HepG2 (cell line): ENCODE data around the gene FGD3. TPM values are rescaled to one million over a fixed set of nuclear protein-coding genes. Genes with fewer than 3 reads are reported as not detected.

ENCODE experiments used
- ATAC-seq: fragments of 200-7000 bp; cut with Tn5 transposase; 3 replicates; pipeline ENCODE4 v1.9.1; 2020; ENCODE audit warnings: mild to moderate bottlenecking, moderate library complexity
- BruUV-seq: library from RNA; stranded (reverse); fragments of 400-500 nt; replicated peaks from 2 replicates; lab custom pipeline; 2021; lab: Mats Ljungman, UMichigan
- CTCF ChIA-PET: fragments of 300-600 bp; formaldehyde crosslinking; extraction: SDS; loops from one replicate; lab custom pipeline; 2021; ENCODE audit warnings: low total read pairs, inconsistent platforms, low intra/inter-chr PET ratio; lab: Yijun Ruan, JAX
- POLR2A ChIA-PET: fragments of 350-600 bp; sonication (Branson Sonifier 250); formaldehyde crosslinking; loops from one replicate; lab custom pipeline; 2020; ENCODE audit warnings: antibody characterized with exemption, inconsistent platforms; lab: Yijun Ruan, JAX
- DNase-seq: peaks from one replicate; pipeline ENCODE4 v3.0.0-alpha.2; 2015; ENCODE audit warnings: low spot score
- FAIRE-seq: peaks from 3 replicates; lab custom pipeline; 2011; peaks lifted over from hg19 to GRCh38; lab: Jason Lieb, UNC
- H2AFZ ChIP-seq: one replicate; pipeline ENCODE4 v1.6.1; 2011; ENCODE audit warnings: low read length, inconsistent platforms
- H3K27ac ChIP-seq: fragments of 300-600 bp; 3 replicates; pipeline ENCODE4 v1.8.0; 2011; ENCODE audit warnings: mixed run types, mild to moderate bottlenecking, mixed read lengths, low read length, inconsistent platforms; ENCODE audit not compliant: insufficient read depth; ENCODE audit errors: extremely low read length
- H3K27me3 ChIP-seq, 2 experiments: fragments of 200-600 bp in 1 of 2; 2 replicates in 1 of 2; 3 replicates in 1 of 2; pipeline versions ENCODE4 v1.6.0 to v1.8.0; 2011; ENCODE audit warnings: low read length in 2 of 2, mild to moderate bottlenecking in 2 of 2, moderate library complexity in 2 of 2, inconsistent platforms in 1 of 2; ENCODE audit not compliant: insufficient read depth in 2 of 2, control insufficient read depth in 1 of 2
- H3K36me3 ChIP-seq, 2 experiments: fragments of 200-600 bp in 1 of 2; replicated peaks in 1 of 2; 2 replicates in 1 of 2; 3 replicates in 1 of 2; pipeline versions ENCODE4 v1.5.1 to v1.8.0; 2011; ENCODE audit warnings: low read length in 2 of 2, inconsistent platforms in 1 of 2; ENCODE audit not compliant: insufficient read depth in 2 of 2, control insufficient read depth in 1 of 2
- H3K4me1 ChIP-seq: 2 replicates; pipeline ENCODE4 v1.5.1; 2012; ENCODE audit warnings: low read length, inconsistent platforms; ENCODE audit not compliant: insufficient read depth
- H3K4me2 ChIP-seq: 2 replicates; pipeline ENCODE4 v1.6.0; 2011; ENCODE audit warnings: low read depth, low read length, inconsistent platforms
- H3K4me3 ChIP-seq, 3 experiments: fragments of 200-600 bp in 1 of 3; sonication (generic), shearing (Covaris generic) in 1 of 3; replicated peaks in 1 of 3; 2 replicates each; pipeline ENCODE4 v1.5.1; 2011 to 2016; ENCODE audit warnings: low read length in 3 of 3, inconsistent platforms in 2 of 3, low read depth in 2 of 3, mild to moderate bottlenecking in 2 of 3, control low read depth in 1 of 3, mixed read lengths in 1 of 3; ENCODE audit not compliant: insufficient read depth in 1 of 3
- H3K79me2 ChIP-seq: one replicate; pipeline ENCODE4 v1.6.1; 2011; ENCODE audit warnings: low read length, inconsistent platforms; ENCODE audit not compliant: insufficient read depth
- H3K9ac ChIP-seq: 2 replicates; pipeline ENCODE4 v1.6.0; 2011; ENCODE audit warnings: mild to moderate bottlenecking, low read depth, low read length, inconsistent platforms; ENCODE audit not compliant: insufficient read depth
- H3K9me3 ChIP-seq: 2 replicates; pipeline ENCODE4 v1.5.1; 2012; ENCODE audit warnings: mild to moderate bottlenecking, low read length
- H4K20me1 ChIP-seq: 2 replicates; pipeline ENCODE4 v1.6.0; 2011; ENCODE audit warnings: inconsistent platforms, mild to moderate bottlenecking, low read length, moderate library complexity; ENCODE audit not compliant: insufficient read depth
- DR1 ChIP-seq: sonication (generic); formaldehyde crosslinking; IDR thresholded peaks from 2 replicates; pipeline ENCODE4 v1.8.0; 2021; ENCODE audit warnings: mild to moderate bottlenecking, missing genetic modification reagents, inconsistent platforms
- EED ChIP-seq: sonication (generic); formaldehyde crosslinking; IDR thresholded peaks from 2 replicates; pipeline ENCODE4 v1.5.0; 2020; ENCODE audit warnings: mild to moderate bottlenecking, missing genetic modification reagents
- FOXM1 ChIP-seq: sonication (generic); formaldehyde crosslinking; IDR thresholded peaks from 2 replicates; pipeline ENCODE4 v1.5.0; 2020; ENCODE audit warnings: missing genetic modification reagents
- PHF8 ChIP-seq: sonication (generic); formaldehyde crosslinking; IDR thresholded peaks from 2 replicates; pipeline ENCODE4 v1.5.0; 2020; ENCODE audit warnings: missing genetic modification reagents
- SAP130 ChIP-seq: IDR thresholded peaks from 2 replicates; pipeline ENCODE4 v1.6.1; 2016; ENCODE audit warnings: low read depth
- SMYD3 ChIP-seq: sonication (generic); formaldehyde crosslinking; IDR thresholded peaks from 2 replicates; pipeline ENCODE4 v1.8.1; 2023; ENCODE audit warnings: mild to moderate bottlenecking, missing genetic modification reagents
- TRIM24 ChIP-seq: sonication (generic); formaldehyde crosslinking; IDR thresholded peaks from 2 replicates; pipeline ENCODE4 v1.8.0; 2022; ENCODE audit warnings: mild to moderate bottlenecking, missing genetic modification reagents
- ZC3H13 ChIP-seq: sonication (generic); formaldehyde crosslinking; IDR thresholded peaks from 2 replicates; pipeline ENCODE4 v1.8.1; 2023; ENCODE audit warnings: mild to moderate bottlenecking, missing genetic modification reagents, moderate library complexity
- ZNF24 ChIP-seq: fragments of 450-650 bp; IDR thresholded peaks from 2 replicates; pipeline ENCODE4 v1.6.1; 2017; ENCODE audit warnings: antibody characterized with exemption, mild to moderate bottlenecking
- ZNF841 ChIP-seq: sonication (generic); formaldehyde crosslinking; IDR thresholded peaks from 2 replicates; pipeline ENCODE4 v1.8.1; 2023; ENCODE audit warnings: missing genetic modification reagents, borderline replicate concordance
- WGBS: methylation state at CpG from one replicate; pipeline ENCODE4 v1.1.6; 2017; ENCODE audit warnings: low lambda C conversion rate; 5-methylcytosine and 5-hydroxymethylcytosine counted together
- in situ Hi-C: cut with HindIII; loops from 2 replicates; pipeline ENCODE4 v1.10.0; 2017; ENCODE audit warnings: low pct_unique_long_range_greater_than_20kb; ENCODE audit not compliant: extremely low pct_ligation_motif_present
- intact Hi-C: fragments of 100-400 bp; cut with micrococcal nuclease; formaldehyde crosslinking; loops from one replicate; pipeline ENCODE4 v1.10.0; 2022; ENCODE audit not compliant: unreplicated experiment
- polyA plus RNA-seq, 8 experiments: library from polyadenylated mRNA; depleted of rRNA in 3 of 8; stranded (reverse) in 7 of 8; unstranded in 1 of 8; fragments of >200 nt; fragmentation: Illumina TruSeq in 4 of 8; extraction: Trizol in 4 of 8; gene quantifications; 2 replicates each; pipeline versions ENCODE4 v1.2.1 to v1.2.3, GENCODE V29; 2011 to 2016; ENCODE audit warnings: low read depth in 4 of 8, missing spikeins in 1 of 8, mixed read lengths in 1 of 8; ENCODE audit not compliant: insufficient read depth in 1 of 8
- total RNA-seq, 5 experiments: library from RNA; depleted of rRNA; stranded (reverse); fragments of >200 nt; fragmentation: Illumina TruSeq; extraction: Trizol; gene quantifications; 2 replicates each; pipeline ENCODE4 v1.2.3, GENCODE V29; 2016; ENCODE audit warnings: low read depth in 1 of 5

FGD3 gene
- total and polyA plus RNA-seq, 2 of the 13 experiments (the other 11 are each of a cell fraction or from before 2014, with no cell fraction given): 0.53 to 1.1 TPM

DNA sequence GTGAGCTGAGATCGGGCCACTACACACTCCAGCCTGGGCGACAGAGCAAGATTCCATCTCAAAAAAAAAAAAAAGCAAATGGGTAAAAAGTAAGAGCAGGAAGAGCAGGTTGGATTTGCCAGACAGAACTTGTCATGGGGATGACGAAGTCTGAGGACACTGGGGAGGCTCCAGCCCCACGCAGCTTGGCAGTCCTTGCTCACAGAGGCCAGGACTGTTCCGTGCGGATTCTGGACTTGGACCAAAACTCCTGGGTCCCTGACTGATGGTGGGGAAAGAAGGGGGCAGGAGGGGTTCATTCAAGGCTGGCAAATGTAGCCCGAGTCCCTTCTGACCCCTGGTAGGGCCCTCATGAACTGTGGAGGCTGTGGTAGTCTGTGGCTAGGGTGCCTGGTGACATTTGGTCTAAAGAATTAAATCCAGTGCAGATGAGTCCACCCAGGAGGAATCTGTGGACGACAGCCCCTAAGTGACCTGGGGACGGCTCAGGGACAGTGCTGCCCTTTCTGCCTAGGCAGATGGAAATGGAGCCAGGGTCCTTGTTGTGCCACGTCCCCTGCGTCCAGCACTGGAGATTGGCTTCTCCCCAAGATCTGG lies 3.1 kb downstream of the FGD3 start:
- no peak overlapping the region for H3K4me3 ChIP-seq
- in situ Hi-C loops: no loop called here
- peaks cover 12% of the 10 kb centered on the region for H3K4me1 ChIP-seq
- H3K27ac ChIP-seq: no peak overlapping the region
- H4K20me1 ChIP-seq: no peaks in the 10 kb centered on the region
- ChIA-PET POLR2A (no interaction called here), CTCF (no interaction called here)
- no peak overlapping the region for H3K4me2 ChIP-seq
- ATAC-seq (no peak), DNase-seq (no peak), FAIRE-seq (no peak)
- no peak overlapping the region for H2AFZ ChIP-seq
- H3K79me2 ChIP-seq: no peaks in the 10 kb centered on the region
- H3K27me3 ChIP-seq: peaks cover 7 to 69% of the 10 kb centered on the region in 2 experiments; a peak in 4 of 5 replicates
- H3K36me3 ChIP-seq: no peaks in the 10 kb centered on the region
- no peaks in the 10 kb centered on the region for H3K9me3 ChIP-seq
- intact Hi-C loops: no loop called here
- BruUV-seq: no TSS peak
- H3K9ac ChIP-seq: no peak overlapping the region
- TF ChIP-seq SAP130 (CRISPR knock-in tag) (no peak), ZC3H13 (no peak), PHF8 (no peak), FOXM1 (CRISPR knock-in tag) (no peak), EED (CRISPR knock-in tag) (no peak), TRIM24 (CRISPR knock-in tag) (no peak), DR1 (no peak), ZNF24 (no peak), ZNF841 (CRISPR knock-in tag) (no peak), SMYD3 (CRISPR knock-in tag) (no peak)
- 30% methylated on average over 8 of the region's 11 CpGs for WGBS
